NOMO-1 treated with dmso at 0.1 percent for 144 hours (cell line): ENCODE results near the gene ABHD3.
A peak's percentile ranks its signal among the peaks of the same experiment; 100 is the strongest.
"Not testable (repeated sequence)": the region's sequence is repeated elsewhere in the genome, so short reads cannot be mapped to it uniquely, and the experiment has no call there.

Experiments
- DNase-seq: peaks from one replicate; lab custom pipeline; 2025; ENCODE audit not compliant: unreplicated experiment; lab: John Stamatoyannopoulos, UW

Gene ABHD3

DNA sequence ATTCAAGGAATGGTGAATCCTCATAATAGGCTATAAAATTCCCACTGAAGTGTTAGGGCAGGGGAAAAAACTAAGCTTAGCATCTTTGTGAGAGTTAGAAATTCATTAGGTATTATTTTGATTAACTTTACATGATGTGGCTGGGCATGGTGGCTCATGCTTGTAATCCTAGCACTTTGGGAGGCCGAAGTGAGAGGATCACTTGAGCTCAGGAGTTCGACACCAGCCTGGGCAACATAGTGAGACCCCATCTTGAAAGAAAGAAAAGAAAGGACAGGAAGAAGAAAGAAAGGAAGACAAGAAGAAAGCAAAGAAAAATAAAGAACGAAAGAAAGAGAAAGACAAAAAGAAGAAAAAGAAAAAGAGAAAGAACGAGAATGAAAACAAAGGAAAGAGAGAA, 52.5 kb downstream of the ABHD3 start:
- DNase-seq, result no peak

- no peak for DNase-seq
Observed at GRCh38 chr18:21650311-21650710, 54.3 kb downstream of the ABHD3 start.

DNA sequence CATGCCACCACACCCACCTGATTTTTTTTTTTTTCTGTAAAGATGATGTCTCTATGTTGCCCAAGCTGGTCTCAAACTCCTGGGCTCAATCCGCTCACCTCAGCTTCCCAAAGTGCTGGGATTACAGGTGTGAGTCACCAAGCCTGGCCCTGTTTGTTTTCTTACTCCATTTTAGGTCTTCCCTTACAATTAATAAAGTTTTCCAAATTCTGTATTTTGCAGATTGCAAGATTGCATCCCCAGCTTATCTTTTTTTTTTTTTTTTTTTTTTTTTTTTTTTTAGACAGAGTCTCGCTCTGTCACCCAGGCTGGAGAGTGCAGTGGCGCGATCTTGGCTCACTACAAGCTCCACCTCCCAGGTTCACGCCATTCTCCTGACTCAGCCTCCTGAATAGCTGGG, 64.2 kb downstream of the ABHD3 start:
- not testable (repeated sequence) for DNase-seq

GRCh38 chr18:21638822-21639221, 65.8 kb downstream of the ABHD3 start:
- no peak for DNase-seq

GRCh38 chr18:21636769-21637168, 67.8 kb downstream of the ABHD3 start:
- no peak for DNase-seq

DNA sequence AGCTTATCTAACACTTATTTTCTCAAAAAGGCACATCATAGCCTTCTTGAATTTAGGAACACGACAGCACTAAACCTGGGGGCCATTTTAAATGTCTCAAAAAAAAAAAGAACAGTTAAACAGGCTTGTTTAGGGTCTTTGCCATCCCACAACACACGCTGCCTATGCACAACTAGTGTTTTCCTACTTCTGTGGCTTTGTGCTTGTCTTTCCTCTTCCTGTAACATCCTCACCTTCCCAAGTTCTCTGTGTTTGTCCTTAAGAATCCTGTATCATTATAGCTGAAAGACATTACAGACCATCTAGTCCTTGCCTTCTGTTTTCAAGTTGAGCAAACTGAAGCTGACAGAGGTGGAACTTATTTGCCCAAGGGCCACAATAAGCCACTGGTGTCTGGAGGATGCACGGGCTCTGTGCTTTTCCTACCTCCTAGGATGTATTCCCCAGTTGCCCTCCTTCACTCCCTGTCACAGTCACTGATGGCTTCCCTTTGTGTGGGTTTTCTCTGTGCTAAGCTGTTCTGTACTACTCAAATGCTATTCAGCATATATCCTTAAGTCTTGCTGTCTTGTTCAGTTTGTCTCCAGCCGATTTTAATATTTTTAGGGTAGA, 69.9 kb downstream of the ABHD3 start:
- DNase-seq, result no peak

- no peak for DNase-seq
Observed at GRCh38 chr18:21632393-21632792, 72.2 kb downstream of the ABHD3 start.

- no peak for DNase-seq
Observed at GRCh38 chr18:21629089-21629832, 75.3 kb downstream of the ABHD3 start.

GRCh38 chr18:21621640-21622039, 82.9 kb downstream of the ABHD3 start:
- DNase-seq, result not testable (repeated sequence)

DNA sequence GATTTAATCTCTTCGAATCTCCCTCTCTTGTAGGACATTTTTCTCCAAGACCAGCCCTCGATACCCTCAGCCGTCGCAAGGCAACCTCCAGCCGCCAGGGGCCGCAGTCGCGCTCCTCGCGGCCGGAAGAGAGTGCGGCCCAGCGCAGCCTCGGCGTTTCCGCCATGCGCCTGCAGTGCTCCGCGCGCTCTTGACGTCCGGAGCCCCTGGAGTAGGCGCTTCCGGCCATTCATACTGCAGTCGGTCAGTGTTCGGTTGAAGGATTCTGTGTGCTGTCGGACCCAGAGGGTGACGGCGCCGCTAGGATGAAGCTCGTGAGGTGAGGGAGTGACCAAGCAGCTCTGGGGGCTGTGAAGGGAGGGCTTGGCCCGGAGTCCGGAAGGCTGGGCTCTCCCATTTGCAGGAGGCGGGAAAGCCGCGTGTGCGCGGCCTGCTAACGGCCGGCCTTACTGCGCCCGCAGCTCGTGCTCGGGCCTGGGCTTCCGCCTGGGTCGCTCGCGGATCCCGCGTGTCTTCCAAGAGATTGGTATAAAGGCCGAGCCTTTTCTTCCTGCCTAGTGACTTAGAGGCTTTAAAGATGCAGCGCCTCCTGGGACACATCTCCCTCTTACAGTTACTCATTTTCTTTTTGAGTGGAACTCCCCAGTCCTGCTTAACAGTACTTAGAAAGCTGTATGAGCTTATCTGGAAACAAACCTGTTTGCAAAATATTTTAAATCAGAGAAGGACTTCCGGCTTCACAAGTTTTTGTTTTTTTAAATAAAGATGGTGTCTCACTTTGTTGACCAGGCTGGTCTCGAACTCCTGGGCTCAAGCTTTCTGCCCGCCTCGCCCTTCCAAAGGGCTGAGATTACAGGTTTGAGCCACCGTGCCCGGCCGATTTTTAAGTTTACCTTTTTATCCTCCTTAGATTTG, 92.2 kb downstream of the ABHD3 start, which contains the start of gene SNRPD1:
Gene SNRPD1 (plus strand): TSS at position 190 of the 915 bp plus-strand sequence. CDS start 116 bp downstream, at position 306.
- DNase-seq, result peak; percentile 78

GRCh38 chr18:21611401-21612124, 93.0 kb downstream of the ABHD3 start:
- DNase-seq, result not testable (repeated sequence)

GRCh38 chr18:21605213-21605612, 99.4 kb downstream of the ABHD3 start:
- DNase-seq, result no peak

GRCh38 chr18:21604671-21605070, 99.9 kb downstream of the ABHD3 start:
- no peak for DNase-seq

- DNase-seq, result peak; percentile 59
Observed at GRCh38 chr18:21602299-21602587, 102.3 kb downstream of the ABHD3 start.
